HG02973 (cell line): ENCODE measurements around the gene QRICH2.
"Not testable (repeated sequence)": the region's sequence is repeated elsewhere in the genome, so short reads cannot be mapped to it uniquely, and the experiment has no call there.

Experiments used
- ATAC-seq: cut with Tn5 transposase; IDR thresholded peaks from one replicate; pipeline ENCODE4 v1.9.1; 2021; ENCODE audit warnings: moderate library complexity; ENCODE audit not compliant: unreplicated experiment

The QRICH2 gene

DNA sequence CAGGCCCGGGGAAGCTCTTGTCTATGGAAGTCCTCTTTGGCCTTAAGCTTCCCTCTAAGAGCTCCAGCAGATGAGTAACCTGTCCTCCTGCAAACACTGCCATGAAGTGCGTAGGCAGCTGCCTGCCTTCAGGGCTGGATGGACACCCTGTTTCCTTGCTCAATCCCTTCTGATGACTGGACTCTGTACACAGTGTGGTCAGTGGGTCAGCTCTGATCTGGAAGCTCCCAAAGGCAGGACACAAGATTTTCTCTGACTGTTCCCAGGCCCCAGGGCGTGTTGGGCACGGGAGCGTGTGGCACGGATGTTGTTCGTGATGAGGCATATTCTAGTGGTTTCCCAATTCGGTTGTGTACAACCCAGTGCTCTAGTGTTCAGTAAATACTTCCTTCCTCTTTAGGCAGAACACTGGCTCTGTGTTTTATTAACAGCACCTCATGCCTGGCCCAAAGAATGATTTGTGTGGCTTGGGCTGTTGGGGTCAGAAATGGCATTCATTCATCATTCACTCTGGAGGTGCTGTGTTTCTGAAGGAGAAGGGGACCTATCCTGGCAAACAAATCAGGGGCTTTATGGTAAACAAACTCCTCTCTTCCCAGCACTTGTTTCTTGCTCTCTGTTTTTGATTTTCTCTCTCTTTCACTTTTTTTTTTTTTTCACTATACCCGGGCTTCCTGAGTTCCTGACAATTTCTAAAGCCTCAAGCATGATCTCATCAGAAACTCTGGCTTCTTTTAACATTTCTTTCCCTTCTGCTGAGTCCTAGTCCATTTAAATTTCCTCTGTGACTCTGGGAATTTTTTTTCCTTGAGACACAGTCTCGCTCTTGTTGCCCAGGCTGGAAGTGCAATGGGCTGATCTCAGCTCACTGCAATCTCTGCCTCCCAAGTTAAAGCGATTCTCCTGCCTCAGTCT is 55.8 kb downstream of the QRICH2 start:
- ATAC-seq: no peak

DNA sequence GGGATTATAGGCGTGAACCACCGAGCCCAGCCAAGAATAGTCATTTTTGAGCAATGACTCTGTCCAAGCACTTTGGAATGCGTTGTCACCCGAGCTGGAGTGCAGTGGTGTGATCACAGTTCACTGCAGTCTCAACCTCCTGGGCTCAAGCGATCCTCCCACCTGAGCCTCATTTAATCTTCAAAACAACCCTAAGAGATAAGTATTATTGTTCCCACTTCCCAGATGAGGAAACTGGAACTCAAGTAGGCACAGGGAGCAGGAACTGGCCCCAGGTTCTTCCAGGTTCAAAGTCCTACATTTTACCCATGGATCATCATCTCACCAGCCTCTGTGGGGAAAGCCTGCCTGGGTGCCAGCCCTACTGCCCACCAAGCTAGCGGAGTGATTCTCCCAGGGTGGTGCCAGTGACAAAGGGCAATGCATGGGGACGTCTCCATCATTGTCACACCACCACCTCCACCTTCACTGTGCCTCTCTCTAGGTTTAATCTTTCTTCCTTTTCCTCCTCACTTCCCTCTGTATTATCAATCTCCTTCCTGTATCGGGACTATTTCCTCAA is 56.5 kb downstream of the QRICH2 start:
- no peak for ATAC-seq

DNA sequence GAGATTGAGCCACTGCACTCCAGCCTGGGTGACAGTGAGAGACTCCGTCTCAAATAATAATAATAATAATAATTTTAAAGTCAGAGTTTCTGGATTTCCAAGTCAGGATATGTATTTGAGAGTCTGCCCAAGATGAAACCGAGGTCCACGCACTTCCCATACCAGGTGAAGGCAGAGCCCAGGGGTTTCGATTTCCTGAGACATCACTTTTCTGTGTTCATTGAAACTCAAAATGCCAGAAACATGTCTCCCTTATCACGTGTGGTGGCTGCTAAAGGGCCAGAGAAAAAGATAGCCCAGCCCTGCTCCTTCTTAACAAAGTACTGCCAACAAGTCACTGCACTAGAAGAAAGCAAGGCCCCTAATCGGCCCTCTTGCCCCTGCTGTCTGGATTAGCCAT is 57.9 kb downstream of the QRICH2 start:
- ATAC-seq: no peak

DNA sequence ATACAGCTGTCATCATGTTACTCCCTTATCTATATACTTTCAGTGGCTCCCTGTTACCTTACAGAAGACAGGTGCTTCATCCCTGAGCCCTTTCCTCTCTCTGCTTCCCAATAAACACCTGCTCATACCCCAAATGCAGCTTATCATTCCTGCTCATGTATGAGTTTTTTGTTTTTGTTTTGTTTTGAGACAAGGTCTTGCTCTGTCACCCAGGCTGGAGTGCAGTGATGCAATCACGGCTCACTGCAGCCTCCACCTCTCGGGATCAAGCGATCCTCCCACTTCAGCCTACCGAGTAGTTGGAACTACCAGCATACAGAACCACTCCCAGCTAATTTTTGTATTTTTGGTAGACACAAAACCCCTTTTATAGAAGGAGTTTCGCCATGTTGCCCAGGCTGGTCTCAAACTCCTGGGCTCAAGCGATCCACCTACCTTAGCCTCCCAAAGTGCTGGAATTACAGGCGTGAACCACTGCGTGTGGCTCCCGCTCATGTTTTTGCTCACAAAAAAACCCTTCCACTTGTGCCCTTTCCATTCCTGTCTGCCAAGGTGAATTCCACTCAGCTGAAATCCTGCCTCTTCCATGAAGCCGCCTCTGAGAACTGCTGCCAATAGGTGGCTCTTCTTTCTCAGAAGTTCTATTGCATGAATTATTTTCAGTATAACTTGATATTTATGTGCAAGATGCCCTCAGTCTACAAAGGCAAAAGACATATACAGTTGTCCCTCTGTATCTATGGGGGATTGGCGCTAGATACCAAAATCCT is 59.9 kb downstream of the QRICH2 start:
- ATAC-seq: no peak

DNA sequence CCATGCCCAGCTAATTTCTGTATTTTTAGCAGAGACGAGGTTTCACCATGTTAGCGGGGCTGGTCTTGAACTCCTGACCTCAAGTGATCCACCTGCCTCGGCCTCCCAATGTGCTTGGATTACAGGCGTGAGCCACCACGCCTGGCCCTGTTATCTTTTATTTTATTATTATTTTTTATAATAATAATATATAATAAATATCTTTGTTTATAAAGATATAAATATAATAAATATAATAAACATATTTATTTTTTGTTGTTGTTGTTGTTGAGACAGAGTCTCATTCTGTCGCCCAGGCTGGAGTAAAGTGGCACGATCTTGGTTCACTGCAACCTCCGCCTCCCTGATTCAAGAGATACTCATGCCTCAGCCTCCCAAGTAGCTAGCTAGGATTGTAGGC is 60.8 kb downstream of the QRICH2 start:
- ATAC-seq: no peak

DNA sequence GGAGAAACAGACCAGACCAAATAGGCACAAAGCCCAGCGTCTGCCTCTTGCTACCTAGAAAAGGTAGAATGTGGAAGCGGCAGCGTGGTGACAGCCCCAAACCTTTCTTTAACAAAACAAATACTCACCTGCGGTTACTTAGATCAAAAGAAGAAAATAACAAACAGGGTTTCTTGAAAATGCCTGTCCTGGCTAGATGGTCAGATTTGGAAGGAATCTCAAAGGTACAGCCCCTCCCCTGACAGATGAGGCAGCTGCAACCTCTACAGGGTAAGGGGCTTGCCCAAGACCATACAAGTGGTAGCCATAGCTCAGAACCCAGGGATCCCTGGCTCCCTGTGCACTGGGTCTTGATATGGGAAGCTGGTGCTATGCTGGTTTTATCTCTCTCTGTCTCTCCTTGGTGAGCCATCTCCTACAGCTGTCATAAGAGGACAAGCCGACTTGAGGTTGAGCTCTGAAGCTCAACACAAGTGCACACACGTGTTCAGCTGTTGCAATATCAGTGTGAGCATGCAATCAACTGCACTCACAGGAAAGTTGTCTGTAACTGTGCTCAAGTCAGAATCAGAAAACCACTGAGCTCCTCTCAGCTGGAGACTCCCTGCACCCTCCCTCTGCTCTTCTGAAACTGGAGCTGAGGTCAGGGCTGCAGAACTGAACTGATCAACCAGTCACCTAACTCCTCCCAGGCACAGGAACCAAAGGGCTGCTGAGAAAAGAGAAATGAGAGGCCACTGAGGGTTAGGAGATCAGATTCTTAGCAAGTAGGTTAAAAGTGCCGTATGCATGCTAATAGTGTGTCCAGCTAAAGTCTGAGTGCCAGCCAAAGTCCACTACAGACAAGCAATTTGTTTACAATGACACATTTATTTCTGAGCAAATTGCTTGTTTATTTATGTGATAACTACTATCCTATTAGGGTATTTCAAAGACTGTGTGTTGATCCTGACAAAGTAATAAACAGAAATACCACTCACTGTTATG is 61.7 kb downstream of the QRICH2 start:
- peak; percentile 87 for ATAC-seq

DNA sequence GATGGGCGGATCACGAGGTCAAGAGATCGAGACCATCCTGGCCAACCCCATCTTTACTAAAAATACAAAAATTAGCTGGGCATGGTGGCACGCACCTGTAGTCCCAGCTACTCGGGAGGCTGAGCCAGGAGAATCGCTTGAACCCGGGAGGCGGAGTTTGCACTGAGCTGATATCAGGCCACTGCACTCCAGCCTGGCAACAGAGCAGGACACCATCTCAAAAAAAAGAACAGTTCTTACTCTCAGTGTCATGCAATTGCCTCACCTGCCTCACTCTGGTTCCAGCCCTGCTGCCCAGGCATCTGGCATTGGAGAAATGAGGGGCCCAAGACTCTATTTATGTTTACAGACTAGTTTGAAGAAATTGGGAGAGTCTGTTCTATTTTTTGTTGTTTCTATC is 63.4 kb downstream of the QRICH2 start:
- not testable (repeated sequence) for ATAC-seq

DNA sequence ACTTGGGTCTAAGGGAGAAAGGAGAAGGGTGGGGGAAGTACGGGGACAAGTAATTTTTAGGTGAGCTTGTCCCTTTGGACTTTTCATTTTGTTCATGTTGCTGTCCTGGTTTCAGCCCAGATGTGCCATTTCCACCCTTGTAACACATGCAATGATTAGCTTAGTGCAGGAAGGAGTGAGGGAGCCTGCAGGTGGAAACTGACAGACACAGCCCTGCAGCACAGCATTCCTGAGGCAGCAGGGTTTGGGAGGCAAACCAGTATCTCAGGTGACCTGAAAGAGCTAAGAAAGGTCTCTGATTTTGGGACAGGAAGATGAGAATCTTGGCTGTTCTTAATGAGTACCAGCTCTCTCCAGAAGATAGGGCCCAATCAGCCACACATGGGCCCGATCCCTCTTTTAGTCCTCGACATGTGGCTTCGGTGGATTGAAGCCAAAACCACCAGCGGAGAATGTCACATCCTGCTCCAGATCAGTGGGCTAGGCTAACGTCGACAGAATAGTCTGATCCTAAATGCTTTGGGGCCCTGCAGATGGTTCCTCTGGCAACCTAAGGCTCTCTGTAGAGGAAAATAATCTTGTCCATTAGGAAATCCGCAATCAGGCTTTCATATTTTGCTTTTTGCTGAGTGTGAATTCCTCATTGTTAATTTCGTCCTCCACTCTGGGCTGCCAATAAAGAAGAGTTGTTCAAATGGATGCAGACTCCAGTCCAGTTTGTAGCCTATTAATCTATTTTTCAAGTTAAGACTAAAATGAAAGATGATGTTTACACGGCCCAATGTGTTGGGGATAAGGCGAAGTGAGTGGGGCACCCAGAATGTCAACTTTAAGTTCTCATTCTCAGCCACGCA is 64.0 kb downstream of the QRICH2 start:
- no peak for ATAC-seq

DNA sequence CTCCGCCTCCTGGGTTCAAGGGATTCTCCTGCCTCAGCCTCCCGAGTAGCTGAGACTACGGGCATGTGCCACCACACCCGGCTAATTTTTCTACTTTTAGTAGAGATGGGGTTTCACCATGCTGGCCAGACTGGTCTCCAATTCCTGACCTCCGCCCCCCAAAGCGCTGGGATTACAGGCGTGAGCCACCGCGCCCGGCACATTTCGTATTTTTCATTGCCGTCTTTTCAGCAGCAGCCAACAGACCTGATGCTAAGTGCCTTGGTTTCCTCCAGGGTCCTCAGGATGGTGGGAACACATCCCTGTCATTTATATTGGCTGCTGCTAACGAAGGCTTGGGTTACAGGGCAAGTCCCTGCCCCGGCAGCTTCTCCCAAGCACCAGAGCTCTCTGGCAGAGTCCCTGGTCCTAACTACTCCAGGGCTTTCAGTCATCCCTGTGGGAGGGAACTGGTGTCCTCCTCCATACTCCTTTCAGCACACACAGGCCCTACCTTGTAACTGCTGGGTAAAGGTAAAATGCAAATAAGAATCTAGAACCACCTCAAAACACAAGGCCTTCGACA is 66.3 kb downstream of the QRICH2 start:
- ATAC-seq: no peak

DNA sequence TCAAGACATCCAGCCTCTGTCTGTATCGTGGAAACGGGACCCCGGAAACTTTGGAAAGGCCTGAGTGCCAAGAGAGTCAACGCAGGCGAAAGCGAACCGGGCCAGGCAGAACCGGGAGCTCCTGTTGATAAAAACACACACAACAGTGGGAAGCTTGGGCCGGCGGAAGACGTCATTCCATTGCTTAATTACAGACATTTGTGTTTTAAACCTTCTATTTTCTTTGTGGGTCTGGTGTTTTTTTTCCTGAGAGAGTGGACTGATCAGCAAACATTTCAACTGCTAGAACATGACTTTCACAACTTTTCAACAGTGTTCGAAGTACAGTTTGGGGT is 66.9 kb downstream of the QRICH2 start:
- no peak for ATAC-seq

DNA sequence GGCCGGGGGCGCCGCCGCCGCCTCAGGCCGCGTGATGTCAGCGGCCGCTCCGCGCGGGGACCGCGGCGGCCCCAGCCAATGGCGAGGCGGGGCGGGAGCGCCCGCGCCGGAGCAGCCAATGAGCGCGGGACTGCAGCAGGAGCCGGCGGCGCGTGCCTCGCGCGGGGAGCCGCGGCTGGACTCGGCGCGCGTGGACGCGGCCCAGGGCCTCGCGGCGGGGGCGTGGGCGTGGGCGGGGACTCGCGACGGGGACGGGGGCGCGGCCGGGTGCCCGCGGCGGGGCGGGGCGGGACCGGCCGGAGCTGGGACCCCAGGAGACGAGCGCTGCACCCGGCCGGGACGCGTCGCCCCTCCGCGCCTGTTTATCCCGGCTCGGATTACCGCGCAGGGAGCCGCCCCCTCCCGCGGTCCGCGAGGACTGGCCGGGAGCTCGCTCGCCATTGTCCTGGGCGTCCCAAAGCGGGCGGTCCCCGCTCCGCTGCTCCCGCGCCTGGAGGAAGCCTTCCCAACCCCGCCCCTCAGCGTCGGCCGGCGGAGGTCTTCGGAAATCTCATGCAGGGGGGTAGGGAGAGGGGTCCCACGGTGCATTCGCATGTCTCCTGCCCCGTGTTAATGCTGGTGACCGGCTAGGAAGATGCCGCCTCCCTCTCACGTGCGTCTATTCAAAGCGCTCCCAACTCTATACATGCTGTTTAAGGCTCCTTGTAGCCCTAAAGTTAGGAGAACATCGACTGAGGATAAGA is 67.4 kb downstream of the QRICH2 start, which contains the start of gene RNF157:
TSS of gene RNF157 (minus strand) at position 33 of the 743 bp plus-strand sequence. CDS start 253 bp downstream, outside the sequence.
- peak; percentile 58 for ATAC-seq

DNA sequence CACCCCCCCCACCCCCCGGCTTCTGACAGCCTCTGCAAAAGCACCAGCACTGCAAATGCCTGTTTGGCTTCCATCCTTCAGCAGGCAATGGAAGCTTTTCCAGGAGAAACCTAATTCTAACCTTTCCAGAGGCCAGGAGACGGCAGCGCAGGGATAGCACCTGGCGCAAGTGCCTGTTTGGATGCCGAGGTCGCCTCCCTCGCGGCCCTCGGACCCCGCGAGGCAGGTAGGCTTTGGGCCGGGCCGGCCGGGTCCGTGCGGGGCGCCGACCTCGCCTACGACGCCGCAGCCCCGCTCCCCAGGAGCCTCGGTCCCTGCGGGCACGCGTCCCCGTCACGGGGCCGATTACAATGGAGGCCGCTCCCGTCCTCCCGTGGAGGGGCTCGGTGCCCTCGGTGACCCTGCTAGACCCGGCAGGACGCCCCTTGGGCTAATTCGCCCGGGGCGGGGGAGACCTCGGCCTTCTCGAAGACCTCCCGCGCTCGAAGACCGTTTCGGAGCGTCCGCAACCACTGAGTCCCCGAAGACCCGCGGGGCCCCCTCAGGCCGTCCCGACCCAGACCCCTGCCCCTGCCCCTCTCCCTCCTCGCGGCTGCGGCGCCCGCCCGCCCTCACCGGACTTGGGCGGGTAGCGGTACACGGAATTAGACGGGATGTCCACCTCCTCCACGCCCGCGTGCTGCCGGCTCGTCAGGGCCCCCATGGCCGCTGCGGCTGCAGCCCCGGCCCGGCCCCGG is 68.4 kb downstream of the QRICH2 start:
- peak; percentile 6 for ATAC-seq

DNA sequence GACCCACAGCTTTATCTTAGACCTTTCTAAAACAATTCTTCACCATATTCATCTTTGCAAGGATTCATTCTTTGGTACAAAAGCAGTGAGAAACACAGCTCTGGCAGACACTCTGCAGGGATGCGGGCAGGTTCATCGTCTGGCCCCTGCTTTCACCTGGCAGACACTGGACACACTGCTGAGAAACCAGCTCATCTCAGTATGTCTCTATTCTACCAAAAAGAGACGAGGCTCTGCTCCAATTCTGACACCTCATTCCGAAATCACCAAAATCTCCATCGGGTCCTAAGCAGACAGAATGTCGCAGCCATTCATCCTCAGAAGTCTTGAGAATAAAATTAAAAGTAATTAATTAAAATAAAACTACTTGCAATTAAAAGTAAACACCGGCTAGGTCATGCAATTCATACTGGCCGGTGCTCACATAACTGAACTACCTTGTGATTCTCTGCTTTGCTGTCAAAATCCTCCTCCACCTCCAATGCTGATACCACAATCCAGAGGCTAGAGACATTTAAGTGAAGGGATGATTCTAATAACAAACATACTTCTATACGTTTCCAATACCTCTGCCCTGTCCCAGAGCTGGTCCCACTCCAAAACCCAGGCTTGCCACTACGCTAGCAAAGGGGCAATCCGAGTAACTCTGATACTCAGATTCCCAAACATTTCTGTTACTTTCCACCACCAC is 69.1 kb downstream of the QRICH2 start:
- no peak for ATAC-seq

DNA sequence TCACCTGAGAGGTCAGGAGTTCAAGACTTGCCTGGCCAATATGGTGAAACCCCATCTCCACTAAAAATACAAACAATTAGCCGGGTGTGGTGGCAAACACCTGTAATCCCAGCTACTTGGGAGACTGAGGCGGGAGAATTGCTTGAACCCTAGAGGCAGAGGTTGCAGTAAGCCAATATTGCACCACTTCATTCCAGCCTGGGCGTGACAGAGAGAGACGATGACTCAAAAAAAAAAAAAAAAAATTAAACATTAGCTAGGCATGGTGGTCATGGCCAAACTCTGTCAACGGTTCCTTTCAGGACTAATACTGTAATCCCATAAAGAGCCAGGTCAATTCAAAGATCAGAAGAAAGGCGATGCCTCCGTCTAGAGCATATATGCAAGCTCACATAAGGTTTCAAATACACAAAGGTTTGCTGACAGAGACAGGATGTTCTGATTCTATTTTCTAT is 70.2 kb downstream of the QRICH2 start:
- no peak for ATAC-seq

DNA sequence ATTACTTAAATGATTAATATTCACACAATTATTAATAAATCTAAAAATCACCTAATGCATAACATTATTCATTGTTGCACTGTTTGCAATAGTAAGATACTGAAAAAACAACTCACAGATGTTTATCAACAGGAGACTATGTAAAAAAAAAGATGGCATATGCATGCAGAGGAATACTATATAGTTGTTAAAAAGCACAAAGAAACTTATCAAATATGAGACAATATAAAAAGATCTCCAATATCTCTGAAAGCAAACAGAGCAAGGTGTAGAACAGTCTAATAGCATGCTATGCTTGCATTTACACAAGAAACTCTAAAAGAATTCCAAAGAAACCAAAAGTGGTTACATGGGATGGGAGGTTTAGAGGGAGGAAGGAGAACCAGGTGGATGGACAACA is 71.5 kb downstream of the QRICH2 start:
- ATAC-seq: no peak

DNA sequence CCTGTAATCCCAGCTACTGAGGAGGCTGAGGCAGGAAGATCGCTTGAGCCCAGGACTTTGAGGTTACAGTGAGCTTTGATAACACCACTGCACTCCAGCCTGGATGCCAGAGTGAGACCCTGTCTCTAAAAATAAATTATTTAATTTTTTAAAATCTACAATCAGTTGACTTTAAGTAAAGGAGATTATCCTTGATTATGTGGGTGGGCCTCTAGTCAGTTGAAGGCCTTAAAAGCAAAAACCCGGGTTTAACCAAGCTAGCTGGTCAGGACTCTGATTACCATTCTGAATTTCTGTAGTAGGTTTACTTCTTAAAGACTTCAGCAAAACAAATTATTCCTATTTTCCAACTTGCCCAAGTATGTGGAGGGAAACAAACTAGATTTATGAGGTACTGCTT is 72.2 kb downstream of the QRICH2 start:
- ATAC-seq: no peak

DNA sequence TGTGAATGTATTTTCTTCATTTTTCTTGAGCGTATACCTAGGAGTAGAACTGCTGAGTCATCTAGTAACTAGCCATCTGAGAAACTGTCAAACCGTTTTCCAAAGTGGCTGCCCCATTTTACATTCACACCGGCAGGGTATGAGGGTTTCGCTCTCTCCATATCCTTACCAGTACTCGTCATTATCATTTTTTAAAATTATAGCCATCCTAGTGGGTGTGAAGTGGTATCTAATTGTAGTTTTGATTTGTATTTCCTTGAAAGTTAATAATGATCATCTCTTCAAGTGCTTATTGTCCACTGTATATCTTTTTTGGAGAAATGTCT is 73.8 kb downstream of the QRICH2 start:
- no peak for ATAC-seq
